B cell (primary cell): ENCODE results near the gene NFKBIL1. TPM values are rescaled to one million over a fixed set of nuclear protein-coding genes. Genes with fewer than 3 reads are reported as not detected.

ENCODE experiments used
- ATAC-seq: fragments of 200-7000 bp; cut with Tn5 transposase; one replicate; pipeline ENCODE4 v1.10.0; 2021; ENCODE audit warnings: low read depth, mild to moderate bottlenecking, moderate number of reproducible peaks, moderate library complexity
- CTCF ChIA-PET: fragments of 350-600 bp; sonication (Branson Sonifier 250); formaldehyde crosslinking; loops from one replicate; lab custom pipeline; 2021; ENCODE audit warnings: antibody characterized with exemption, inconsistent platforms; lab: Charles Lee
- POLR2A ChIA-PET: fragments of 350-600 bp; sonication (Branson Sonifier 250); formaldehyde crosslinking; loops from one replicate; lab custom pipeline; 2021; ENCODE audit warnings: antibody characterized with exemption; lab: Charles Lee
- DNase-seq: peaks from one replicate; pipeline ENCODE4 v3.0.0; 2013
- H2AFZ ChIP-seq: 2 replicates; pipeline ENCODE4 v1.6.1; 2012; ENCODE audit warnings: mild to moderate bottlenecking, low read depth, low read length; ENCODE audit not compliant: insufficient read depth, poor library complexity, severe bottlenecking
- H3K27ac ChIP-seq, 2 donors: 1 replicate in 1 of 2; 2 replicates in 1 of 2; pipeline ENCODE4 v1.5.1; 2012 to 2013; ENCODE audit warnings: low read length in 2 of 2, mild to moderate bottlenecking in 2 of 2, moderate library complexity in 1 of 2
- H3K27me3 ChIP-seq, 4 experiments: fragments of 200-600 bp in 1 of 4; sonication (generic) in 1 of 4; replicated peaks in 1 of 4; 1 replicate in 2 of 4; 2 replicates in 2 of 4; pipeline versions ENCODE4 v1.6.1 to v1.7.0; 2013 to 2016; ENCODE audit warnings: low read length in 3 of 4, mild to moderate bottlenecking in 2 of 4, mixed read lengths in 1 of 4, moderate library complexity in 1 of 4; ENCODE audit not compliant: insufficient read depth in 4 of 4, control insufficient read depth in 3 of 4; ENCODE audit errors: control extremely low read depth in 1 of 4
- H3K36me3 ChIP-seq, 2 experiments: replicated peaks in 1 of 2; 1 replicate in 1 of 2; 2 replicates in 1 of 2; pipeline versions ENCODE4 v1.6.1 to v1.7.1; 2013; ENCODE audit warnings: low read length in 1 of 2; ENCODE audit not compliant: insufficient read depth in 2 of 2, control insufficient read depth in 1 of 2; ENCODE audit errors: control extremely low read depth in 1 of 2, extremely low read depth in 1 of 2
- H3K4me1 ChIP-seq, 2 donors: fragments of 200-600 bp in 1 of 2; sonication (generic) in 1 of 2; 1 replicate in 1 of 2; 2 replicates in 1 of 2; pipeline versions ENCODE4 v1.5.1 to v1.6.1; 2013 to 2017; ENCODE audit warnings: low read length in 2 of 2; ENCODE audit not compliant: control insufficient read depth in 2 of 2, insufficient read depth in 2 of 2
- H3K4me2 ChIP-seq: replicated peaks from 2 replicates; pipeline ENCODE3; 2012; ENCODE audit warnings: mild to moderate bottlenecking, low read depth, low read length; ENCODE audit not compliant: poor library complexity, severe bottlenecking
- H3K4me3 ChIP-seq, 5 experiments: fragments of 200-600 bp in 1 of 5; sonication (generic) in 1 of 5; 1 replicate in 3 of 5; 2 replicates in 2 of 5; pipeline versions ENCODE4 v1.5.1 to v1.7.0; 2011 to 2016; ENCODE audit warnings: low read length in 4 of 5, mild to moderate bottlenecking in 4 of 5, low read depth in 2 of 5, control low read depth in 1 of 5, moderate library complexity in 1 of 5; ENCODE audit not compliant: insufficient read depth in 1 of 5; ENCODE audit errors: control extremely low read depth in 1 of 5, extremely low read depth in 1 of 5
- H3K79me2 ChIP-seq: fragments of 200-600 bp; sonication (generic); one replicate; pipeline ENCODE4 v1.6.0; 2016; ENCODE audit warnings: low read length; ENCODE audit not compliant: control insufficient read depth, insufficient read depth
- H3K9ac ChIP-seq: fragments of 200-600 bp; sonication (generic); 2 replicates; pipeline ENCODE4 v1.6.1; 2017; ENCODE audit warnings: mild to moderate bottlenecking, low read length, moderate library complexity
- H3K9me3 ChIP-seq, 3 donors: one replicate each; pipeline versions ENCODE4 v1.6.1 to v1.7.1; 2013; ENCODE audit warnings: low read length in 2 of 3; ENCODE audit not compliant: control insufficient read depth in 2 of 3, insufficient read depth in 1 of 3; ENCODE audit errors: control extremely low read depth in 1 of 3
- H4K20me1 ChIP-seq: 2 replicates; pipeline ENCODE4 v1.6.0; 2012; ENCODE audit warnings: mild to moderate bottlenecking, low read length; ENCODE audit not compliant: insufficient read depth, control insufficient read depth, poor library complexity, severe bottlenecking
- H3K27ac Mint-ChIP-seq: one replicate; pipeline ENCODE4 v1.8.0; 2021; ENCODE audit warnings: mixed read lengths
- H3K27me3 Mint-ChIP-seq: one replicate; pipeline ENCODE4 v1.8.0; 2021; ENCODE audit warnings: mixed read lengths
- H3K4me1 Mint-ChIP-seq: one replicate; pipeline ENCODE4 v1.8.0; 2021; ENCODE audit warnings: mixed read lengths
- H3K4me3 Mint-ChIP-seq: one replicate; pipeline ENCODE4 v1.8.0; 2021; ENCODE audit warnings: mixed read lengths
- H3K9me3 Mint-ChIP-seq: one replicate; pipeline ENCODE4 v1.8.0; 2022; ENCODE audit warnings: mixed read lengths; ENCODE audit not compliant: insufficient read depth
- EZH2 ChIP-seq: IDR thresholded peaks from 2 replicates; pipeline ENCODE4 v1.6.1; 2012; ENCODE audit warnings: borderline replicate concordance, low read depth, mild to moderate bottlenecking, moderate library complexity, low read length; ENCODE audit not compliant: insufficient read depth, poor library complexity, severe bottlenecking
- WGBS: methylation state at CpG from one replicate; pipeline ENCODE4 v1.1.5; 2013; ENCODE audit warnings: missing lambda C conversion rate; ENCODE audit not compliant: insufficient coverage; 5-methylcytosine and 5-hydroxymethylcytosine counted together
- intact Hi-C: fragments of 100-400 bp; cut with micrococcal nuclease; formaldehyde crosslinking; loops from one replicate; pipeline ENCODE4 v1.10.0; 2022
- polyA plus RNA-seq: library from polyadenylated mRNA; depleted of rRNA; stranded (reverse); fragments of >200 nt; gene quantifications from 2 replicates; pipeline ENCODE4 v1.2.3, GENCODE V29; 2012
- total RNA-seq, 2 donors: library from RNA; stranded (reverse); fragments of 120-200 nt in 1 of 2; gene quantifications; 1 replicate in 1 of 2; 2 replicates in 1 of 2; pipeline versions ENCODE4 v1.2.3 to v1.2.4, GENCODE V29; 2013 to 2022
- TF ChIP-seq, protein P1 (sequence below): fragments of 200-600 bp; IDR thresholded peaks from one replicate; pipeline ENCODE4 v1.8.0; 2022; ENCODE audit warnings: antibody characterized with exemption, mild to moderate bottlenecking

The NFKBIL1 gene
- total and polyA plus RNA-seq, 2 donors (not counting 1 experiment from before 2014, with no cell fraction given), result 10.3 to 18.4 TPM

DNA sequence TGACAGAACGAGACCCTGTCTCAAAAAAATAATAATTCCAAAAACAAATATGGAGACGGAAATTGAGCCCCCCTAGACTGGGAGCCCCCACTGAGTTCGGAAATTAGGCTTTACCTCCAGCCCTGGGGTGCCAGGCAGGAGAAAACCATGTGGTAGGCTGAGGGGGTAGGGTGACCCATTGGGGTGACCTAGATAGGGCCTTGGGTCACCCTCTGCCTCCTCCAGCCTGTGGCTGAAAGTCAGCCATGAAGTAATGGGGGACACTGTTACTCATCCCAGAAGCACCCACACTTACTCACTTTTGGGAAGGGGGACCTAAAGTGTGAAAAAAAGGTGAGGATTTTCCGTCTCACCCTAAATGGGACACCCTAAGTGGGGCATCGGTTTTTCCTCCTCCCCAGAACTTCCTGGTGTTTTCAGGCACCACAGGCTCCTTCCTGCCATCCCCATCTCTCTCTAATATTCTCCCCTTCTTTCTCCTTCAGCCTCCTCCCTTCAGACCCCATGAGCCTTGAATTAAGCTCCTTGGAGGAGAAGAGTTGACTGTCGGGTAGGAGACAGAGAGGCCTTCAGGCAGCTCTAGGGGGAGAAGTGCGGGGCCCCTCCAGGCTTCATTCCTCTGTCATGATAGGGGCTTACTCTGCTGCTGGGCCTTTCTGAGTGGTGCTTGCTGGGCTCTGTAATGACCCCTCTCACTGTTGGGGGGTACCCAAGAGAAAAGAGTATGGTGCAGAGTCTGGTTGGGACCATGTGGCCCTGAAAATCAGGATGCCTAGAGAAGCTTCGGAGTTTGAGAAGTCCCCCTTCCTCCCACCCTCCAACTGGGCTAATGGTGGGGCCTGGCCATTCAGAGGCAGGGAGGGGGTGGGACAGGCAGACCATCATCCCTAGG is 32.4 kb downstream of the NFKBIL1 start:
- Mint-ChIP-seq H3K4me1 (peaks cover 83% of the 10 kb centered on the region), H3K4me3 (peak overlapping the region; percentile 98), H3K9me3 (no peaks in the 10 kb centered on the region), H3K27ac (peak overlapping the region; percentile 99), H3K27me3 (no peaks in the 10 kb centered on the region)
- no peak for DNase-seq
- Histone ChIP-seq H2AFZ (no peak overlapping the region), H3K27me3 (no peaks in the 10 kb centered on the region), H3K4me1 (peaks cover 65 to 83% of the 10 kb centered on the region in 2 donors), H3K9me3 (no peaks in the 10 kb centered on the region), H3K4me2 (peak overlapping the region; percentile 88), H3K9ac (peak overlapping the region; percentile 97), H3K36me3 (peaks cover 2 to 39% of the 10 kb centered on the region in 2 experiments), H4K20me1 (peaks cover 33% of the 10 kb centered on the region), H3K79me2 (peaks cover 85% of the 10 kb centered on the region), H3K27ac (peak overlapping the region; percentile 95 to 97), H3K4me3 (peak overlapping the region; percentile 51 to 100 (median 85))
- POLR2A ChIA-PET, result interaction anchor here (0.6 to 42.6 kb wide), 8 partner anchors 5 to 933 kb away, joined by 3 to 1450 read pairs (median 7); partner anchors contain the start of genes ATP6V1G2, DDX39B, LST1 and LTA
- 81% methylated on average over 4 of the region's 8 CpGs for WGBS
- CTCF ChIA-PET, result interaction anchor here (0.8 to 35.3 kb wide), 8 partner anchors 16 to 253 kb away, joined by 3 to 2241 read pairs (median 6); partner anchors contain the start of genes ATP6V1G2, DDX39B, LST1 and LTA
- TF ChIP-seq, protein P1, sequence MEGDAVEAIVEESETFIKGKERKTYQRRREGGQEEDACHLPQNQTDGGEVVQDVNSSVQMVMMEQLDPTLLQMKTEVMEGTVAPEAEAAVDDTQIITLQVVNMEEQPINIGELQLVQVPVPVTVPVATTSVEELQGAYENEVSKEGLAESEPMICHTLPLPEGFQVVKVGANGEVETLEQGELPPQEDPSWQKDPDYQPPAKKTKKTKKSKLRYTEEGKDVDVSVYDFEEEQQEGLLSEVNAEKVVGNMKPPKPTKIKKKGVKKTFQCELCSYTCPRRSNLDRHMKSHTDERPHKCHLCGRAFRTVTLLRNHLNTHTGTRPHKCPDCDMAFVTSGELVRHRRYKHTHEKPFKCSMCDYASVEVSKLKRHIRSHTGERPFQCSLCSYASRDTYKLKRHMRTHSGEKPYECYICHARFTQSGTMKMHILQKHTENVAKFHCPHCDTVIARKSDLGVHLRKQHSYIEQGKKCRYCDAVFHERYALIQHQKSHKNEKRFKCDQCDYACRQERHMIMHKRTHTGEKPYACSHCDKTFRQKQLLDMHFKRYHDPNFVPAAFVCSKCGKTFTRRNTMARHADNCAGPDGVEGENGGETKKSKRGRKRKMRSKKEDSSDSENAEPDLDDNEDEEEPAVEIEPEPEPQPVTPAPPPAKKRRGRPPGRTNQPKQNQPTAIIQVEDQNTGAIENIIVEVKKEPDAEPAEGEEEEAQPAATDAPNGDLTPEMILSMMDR, result no peak
- TF ChIP-seq EZH2, result no peak
- intact Hi-C loops, result loop anchor here (1.0 to 2.0 kb wide), 2 partner anchors 21 to 28 kb away; no protein-coding TSS in a partner anchor
- ATAC-seq, result no peak
